AG09319 (cell line): ENCODE results near the gene SLMAP.
A peak's percentile ranks its signal among the peaks of the same experiment; 100 is the strongest.
"Not testable (repeated sequence)": the region's sequence is repeated elsewhere in the genome, so short reads cannot be mapped to it uniquely, and the experiment has no call there.

Experiments used
- DNase-seq: peaks from one replicate; pipeline ENCODE4 v3.0.0-alpha.2; 2010; ENCODE audit warnings: low read depth; ENCODE audit errors: extremely low read depth
- CTCF ChIP-seq: IDR thresholded peaks from 2 replicates; pipeline ENCODE4 v1.5.1; 2011; ENCODE audit warnings: low read depth, mild to moderate bottlenecking, inconsistent platforms, low read length, moderate library complexity

Gene SLMAP

DNA sequence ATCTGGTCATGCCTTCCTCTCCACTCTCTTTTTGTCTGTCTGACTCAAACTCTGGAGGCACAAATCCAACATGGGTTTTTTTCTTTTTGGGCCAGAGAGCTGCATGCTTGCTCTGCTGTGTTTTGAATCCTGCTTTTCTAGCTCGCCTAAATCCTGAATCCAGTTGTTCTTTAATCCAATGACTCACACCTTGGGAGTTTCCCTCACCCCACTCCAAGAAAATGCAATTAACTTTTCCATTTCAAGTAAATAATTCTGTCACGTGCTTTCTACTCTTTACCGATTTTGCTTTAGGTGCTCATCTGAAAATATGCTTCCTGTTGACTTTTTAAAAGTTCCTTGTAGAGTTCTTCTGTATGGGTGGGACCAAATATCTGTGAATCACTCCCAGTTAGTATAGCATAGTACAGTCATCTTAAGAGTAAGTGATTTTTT lies 47.6 kb downstream of the SLMAP start:
- peak; percentile 67 for DNase-seq
- no peak for TF ChIP-seq CTCF

DNA sequence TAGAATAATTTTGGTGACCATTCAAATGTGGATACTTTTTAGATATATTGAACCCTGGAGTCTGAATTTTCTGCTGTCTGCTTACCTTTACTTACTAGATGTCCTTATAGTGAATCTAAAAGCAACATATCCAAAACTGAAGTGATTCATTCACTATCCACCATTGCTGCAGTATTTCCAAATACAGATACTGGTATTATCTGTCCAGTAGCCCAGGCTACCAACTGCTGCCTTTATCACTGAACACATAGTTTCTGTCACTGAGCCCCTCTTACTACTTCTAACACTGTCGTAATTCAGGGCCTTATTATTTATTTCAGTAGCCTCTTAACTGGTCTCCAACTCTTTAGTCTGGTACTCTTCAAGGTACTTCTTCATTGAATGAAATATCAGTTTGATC lies 49.2 kb downstream of the SLMAP start:
- no peak for TF ChIP-seq CTCF
- no peak for DNase-seq

DNA sequence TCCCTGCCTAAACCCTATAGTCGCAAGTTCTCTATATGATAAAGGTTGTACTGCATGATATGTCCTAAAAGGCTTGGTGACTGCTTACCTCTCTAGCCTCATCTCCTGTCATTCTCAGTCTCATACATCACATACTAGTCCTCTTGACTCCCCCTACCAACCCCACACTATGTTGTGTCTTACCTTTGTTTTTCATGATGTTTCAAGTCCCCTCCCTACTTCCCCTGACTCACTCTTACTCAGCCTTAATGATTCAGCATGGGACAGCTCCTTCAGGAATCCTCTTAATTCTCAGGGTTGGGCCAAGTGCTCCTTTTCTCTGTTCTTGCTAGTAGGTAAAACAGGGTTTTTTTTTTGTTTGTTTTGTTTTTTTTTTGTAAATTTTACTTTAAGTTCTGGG lies 49.6 kb downstream of the SLMAP start:
- TF ChIP-seq CTCF: no peak
- peak; percentile 5 for DNase-seq

GRCh38 chr3:57806195-57806594 lies 50.1 kb downstream of the SLMAP start:
- DNase-seq: not testable (repeated sequence)

DNA sequence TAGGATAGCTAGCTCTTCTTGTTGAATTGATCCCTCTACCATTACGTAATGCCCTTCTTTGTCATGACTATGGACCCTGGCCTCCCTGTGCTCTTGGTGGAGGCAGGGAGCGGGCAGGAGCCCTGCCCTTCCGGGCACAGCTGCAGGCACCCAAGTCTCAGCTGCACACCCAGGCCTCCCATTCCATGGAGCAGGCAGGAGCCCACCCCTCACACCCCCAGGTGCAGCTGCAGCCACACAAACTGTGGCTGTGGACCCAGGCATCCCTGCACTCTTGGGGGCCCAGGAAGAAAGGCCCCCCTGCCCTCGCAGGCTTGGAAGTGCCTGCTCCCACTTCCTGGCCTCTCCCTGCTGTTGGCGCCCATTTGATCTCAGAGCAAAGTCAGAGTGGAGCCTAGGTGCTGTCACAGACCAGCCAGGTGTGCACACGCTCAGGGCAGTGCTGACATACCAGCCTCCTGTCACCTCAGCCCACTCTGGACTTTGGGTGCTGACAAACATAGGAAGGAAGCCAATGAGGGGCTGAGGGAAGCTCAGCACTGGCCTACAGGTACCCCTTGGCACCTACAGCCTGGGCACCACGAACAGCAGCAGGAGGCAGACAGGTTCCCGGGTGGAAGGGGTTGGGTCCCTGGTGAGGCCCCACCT lies 53.0 kb downstream of the SLMAP start:
- no peak for TF ChIP-seq CTCF
- no peak for DNase-seq

DNA sequence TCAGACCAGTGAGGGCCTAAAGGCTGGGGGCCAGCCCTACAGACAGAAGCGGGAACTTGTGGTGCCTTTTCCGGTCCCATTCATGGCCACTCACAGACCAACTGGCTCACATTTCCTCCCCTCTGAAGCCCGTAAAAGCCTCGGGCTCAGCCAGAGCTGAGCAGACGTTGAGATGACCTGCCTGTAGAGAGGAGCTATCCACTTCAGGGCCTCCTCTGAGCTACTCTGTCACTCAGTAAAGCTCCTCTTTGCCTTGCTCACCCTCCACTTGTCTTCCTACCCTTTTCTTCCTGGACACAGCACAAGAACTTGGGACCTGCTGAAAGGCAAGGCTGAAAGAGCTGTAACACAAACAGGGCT lies 53.5 kb downstream of the SLMAP start:
- DNase-seq: no peak
- TF ChIP-seq CTCF: no peak

GRCh38 chr3:57810048-57810447 lies 53.9 kb downstream of the SLMAP start:
- no peak for TF ChIP-seq CTCF

GRCh38 chr3:57810471-57811137 lies 54.5 kb downstream of the SLMAP start:
- no peak for TF ChIP-seq CTCF
- no peak for DNase-seq

More at GRCh38 chr3:57810048-57810447, 53.9 kb downstream of the SLMAP start:
- DNase-seq: no peak
